Activated T-helper 1 cell treated with Interleukin-2 at 50 U/mL for 16 hours (primary cell): ENCODE results near the gene ULBP3.

ENCODE experiments used
- DNase-seq: peaks from one replicate; pipeline ENCODE4 v3.0.0-alpha.2; 2020; ENCODE audit warnings: low read depth

Gene ULBP3

GRCh38 chr6:150068720-150069648 is at the start of gene ULBP3:
ULBP3 (minus strand) TSS chr6:150069121; CDS start chr6:150069066, 55 bp downstream.
- DNase-seq: peak; percentile 53

- no peak for DNase-seq
Measured at GRCh38 chr6:150118627-150119026, 49.7 kb upstream of the ULBP3 start.

- no peak for DNase-seq
Measured at GRCh38 chr6:150118203-150118602, 49.3 kb upstream of the ULBP3 start.

DNA sequence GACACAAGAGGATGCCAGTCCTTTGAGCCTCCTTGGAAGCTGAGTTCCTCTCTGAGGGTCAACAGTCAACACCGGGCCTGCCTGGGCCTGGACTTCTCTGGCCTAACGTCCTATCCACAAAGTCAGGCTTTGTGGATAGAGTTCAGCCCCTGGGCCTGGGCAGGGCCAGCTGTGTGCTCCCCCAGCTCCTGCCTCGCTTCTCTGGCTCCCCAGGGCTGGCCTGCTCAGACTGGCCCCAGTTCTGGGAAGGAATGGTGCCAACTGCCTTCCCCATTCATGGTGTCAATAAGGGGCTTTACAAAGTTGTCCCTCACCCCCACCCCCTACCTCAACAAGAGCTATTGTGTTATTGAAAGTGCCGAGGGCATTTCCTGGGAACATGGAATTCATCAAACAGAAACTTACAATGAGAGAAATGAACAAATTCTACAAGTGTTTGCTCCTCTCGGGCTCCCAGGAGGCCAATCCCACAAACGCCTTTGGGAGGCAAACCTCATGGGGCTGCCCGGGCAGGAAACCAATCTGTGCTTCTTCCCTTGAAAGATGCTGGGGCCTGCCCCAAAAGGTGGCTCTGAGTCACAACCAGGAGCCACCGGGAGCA is 47.4 kb upstream of the ULBP3 start:
- no peak for DNase-seq

GRCh38 chr6:150115769-150116168 is 46.8 kb upstream of the ULBP3 start:
- no peak for DNase-seq

DNA sequence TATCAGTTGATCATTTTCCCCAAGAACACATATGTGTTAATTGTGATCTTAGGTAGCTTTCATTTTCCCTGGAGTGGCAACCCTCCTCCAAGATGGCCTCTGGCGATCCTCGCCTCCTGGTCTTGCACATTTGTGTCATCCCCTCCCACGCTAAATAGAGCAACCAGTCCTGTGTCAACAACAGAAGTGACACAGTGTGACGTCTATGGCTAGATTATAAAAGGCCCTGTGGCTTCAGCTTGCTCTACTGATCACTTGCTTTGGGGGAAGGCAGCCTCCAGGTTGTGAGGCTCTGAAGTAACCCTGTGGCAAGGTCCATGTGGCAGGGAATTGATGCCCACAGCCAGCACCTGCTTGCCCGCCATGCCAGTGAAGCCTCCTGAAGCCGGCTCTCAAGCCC is 43.3 kb upstream of the ULBP3 start:
- no peak for DNase-seq

DNA sequence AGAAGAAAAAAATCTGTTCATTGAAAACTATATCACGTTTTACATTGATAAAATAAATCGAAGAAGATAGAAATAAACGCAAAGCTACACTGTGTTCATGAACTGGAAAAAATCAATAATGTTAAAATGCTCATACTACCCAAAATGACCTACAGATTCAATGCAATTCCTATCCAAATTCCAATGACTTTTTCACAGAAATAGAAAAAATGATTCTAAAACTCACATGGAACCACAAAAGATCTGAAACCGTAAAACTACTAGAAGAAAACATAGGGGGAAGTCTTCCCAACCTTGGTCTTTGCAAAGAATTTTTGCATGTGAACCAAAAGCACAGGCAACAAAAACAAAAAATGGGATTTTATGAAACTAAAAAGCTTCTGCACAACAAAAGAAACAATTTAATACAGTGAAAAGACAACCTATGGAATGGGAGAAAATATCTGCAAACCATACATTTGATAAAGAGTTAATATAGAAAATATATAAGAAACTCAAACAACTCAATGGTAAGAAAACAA is 33.9 kb upstream of the ULBP3 start:
- DNase-seq: no peak

DNA sequence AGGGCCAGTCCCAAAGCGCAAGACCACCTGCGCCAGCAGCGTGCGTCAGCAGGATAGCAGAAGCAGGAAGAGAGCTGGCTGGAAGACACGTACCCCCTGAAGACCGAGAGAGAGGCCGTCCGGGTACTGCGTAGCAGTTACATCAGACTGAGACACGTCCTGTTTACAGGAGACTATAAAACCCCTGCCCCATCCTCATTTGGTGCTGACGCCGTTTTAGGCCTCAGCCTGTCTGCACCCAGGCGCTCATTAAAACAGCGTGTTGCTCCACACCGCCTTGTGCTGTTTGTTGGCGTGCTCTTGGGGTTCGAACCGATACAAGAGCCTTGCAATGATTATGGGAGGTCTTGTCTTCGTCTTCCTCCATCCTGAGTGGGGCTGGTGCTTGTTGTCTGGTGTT is 31.8 kb upstream of the ULBP3 start:
- DNase-seq: no peak

GRCh38 chr6:150099953-150100352 is 31.0 kb upstream of the ULBP3 start:
- no peak for DNase-seq

- DNase-seq: no peak
Measured at GRCh38 chr6:150099546-150099945, 30.6 kb upstream of the ULBP3 start.

DNA sequence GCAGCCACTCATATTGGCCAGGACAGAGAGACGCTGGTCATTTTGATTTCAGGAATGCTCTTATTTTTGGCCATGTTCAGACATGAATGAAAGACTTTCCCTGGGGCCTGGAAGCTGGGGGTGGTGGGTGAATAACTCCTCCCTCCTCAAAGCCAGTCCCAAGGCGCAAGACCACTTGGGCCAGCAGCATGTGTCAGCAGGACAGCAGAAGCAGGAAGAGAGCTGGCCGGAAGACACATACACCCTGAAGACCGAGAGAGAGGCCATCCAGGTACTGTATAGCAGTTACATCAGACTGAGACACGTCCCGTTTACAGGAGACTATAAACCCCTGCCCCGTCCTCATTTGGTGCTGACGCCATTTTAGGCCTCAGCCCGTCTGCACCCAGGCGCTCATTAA is 29.2 kb upstream of the ULBP3 start:
- DNase-seq: no peak

- DNase-seq: no peak
Measured at GRCh38 chr6:150093397-150093796, 24.5 kb upstream of the ULBP3 start.

- no peak for DNase-seq
Measured at GRCh38 chr6:150091476-150091875, 22.6 kb upstream of the ULBP3 start.

GRCh38 chr6:150090328-150090727 is 21.4 kb upstream of the ULBP3 start:
- no peak for DNase-seq

DNA sequence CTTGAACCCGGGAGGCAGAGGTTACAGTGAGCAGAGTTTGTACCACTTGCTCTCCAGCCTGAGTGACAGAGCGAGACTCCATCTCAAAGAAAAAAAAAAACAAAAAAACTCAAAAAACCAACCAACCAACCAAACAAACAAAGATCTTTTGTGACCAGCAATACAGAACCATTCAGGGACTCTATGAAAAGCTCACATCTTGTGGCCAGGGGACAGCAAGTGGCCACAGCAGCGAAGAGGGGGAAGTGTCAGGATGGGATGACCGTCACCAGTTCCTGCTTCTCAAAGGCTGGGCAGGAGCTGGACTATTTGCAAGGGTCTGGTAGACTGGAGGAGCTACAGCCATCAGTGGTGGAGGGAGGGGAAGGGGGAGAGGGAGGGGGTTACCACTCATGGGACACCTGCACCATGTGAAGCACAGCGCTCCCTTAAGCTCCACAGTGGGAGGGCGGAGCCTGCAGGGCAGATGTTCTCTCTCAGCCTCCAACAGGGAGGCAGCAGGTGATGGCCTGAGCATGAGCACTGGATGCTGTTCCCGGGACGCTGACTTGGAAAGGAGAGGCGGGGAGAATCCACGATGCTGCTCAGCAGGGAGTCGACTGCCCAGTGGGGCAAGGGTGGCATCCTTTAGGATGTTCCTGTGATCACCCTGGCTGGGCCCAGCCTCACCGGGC is 19.7 kb upstream of the ULBP3 start:
- DNase-seq: no peak

GRCh38 chr6:150087336-150087735 is 18.4 kb upstream of the ULBP3 start:
- DNase-seq: no peak

GRCh38 chr6:150086026-150086425 is 17.1 kb upstream of the ULBP3 start:
- no peak for DNase-seq

GRCh38 chr6:150084426-150084825 is 15.5 kb upstream of the ULBP3 start:
- DNase-seq: no peak

GRCh38 chr6:150083839-150084238 is 14.9 kb upstream of the ULBP3 start:
- no peak for DNase-seq

DNA sequence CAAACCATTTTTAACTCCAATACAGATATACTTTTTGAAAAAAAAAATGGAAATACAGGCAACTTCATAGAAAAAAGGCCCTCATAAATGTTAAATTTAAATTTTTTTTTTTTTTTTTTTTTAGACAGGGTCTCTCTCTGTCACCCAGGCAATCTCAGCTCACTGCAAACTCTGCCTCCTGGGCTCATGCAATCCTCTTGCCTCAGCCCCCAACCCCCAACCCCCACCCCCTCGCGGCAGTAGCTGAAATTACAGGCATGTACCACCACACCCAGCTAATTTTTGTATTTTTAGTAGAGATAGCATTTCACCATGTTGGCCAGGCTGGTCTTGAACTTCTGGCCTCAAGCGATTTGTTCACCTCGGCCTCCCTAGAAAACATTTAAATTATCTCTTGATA is 12.8 kb upstream of the ULBP3 start:
- DNase-seq: no peak

DNA sequence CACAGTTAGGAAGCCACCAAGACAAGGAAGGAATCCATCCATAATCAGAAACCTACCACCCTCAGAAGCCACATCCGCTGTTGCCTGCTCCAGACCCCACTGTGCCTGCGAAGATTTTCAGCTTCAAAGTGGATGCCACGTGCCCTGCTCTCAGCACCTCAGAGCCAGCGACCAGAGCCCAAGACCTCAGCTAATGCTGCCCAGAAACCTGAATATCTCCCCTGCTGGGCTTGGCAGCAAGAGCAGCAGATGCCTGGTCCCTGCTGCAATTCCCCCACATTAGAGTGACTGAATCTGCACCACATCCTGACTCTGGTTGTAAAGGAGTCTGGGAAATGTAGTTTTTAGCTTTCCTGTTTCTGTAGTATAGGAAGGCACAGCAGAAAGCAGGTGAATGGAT is 10.7 kb upstream of the ULBP3 start:
- no peak for DNase-seq

GRCh38 chr6:150078788-150079187 is 9.9 kb upstream of the ULBP3 start:
- DNase-seq: no peak
